ENCODE results near the gene CDC42. TPM values are rescaled to one million over a fixed set of nuclear protein-coding genes. Genes with fewer than 3 reads are reported as not detected.
"Not testable (repeated sequence)": the region's sequence is repeated elsewhere in the genome, so short reads cannot be mapped to it uniquely, and the experiment has no call there.

CDC42 gene
- polyA plus RNA-seq, 4 donors, result 333 to 462 (median 397) TPM

GRCh38 chr1:22064751-22065402 lies 12.4 kb downstream of the CDC42 start:
- DNase-seq (ENCODE audit: low read depth in 4 of 4, low spot score in 3 of 4), result no peak

- DNase-seq (ENCODE audit: low read depth in 4 of 4, low spot score in 3 of 4), result no peak
Observed at GRCh38 chr1:22071511-22071910, 19.0 kb downstream of the CDC42 start.

GRCh38 chr1:22074803-22075202 lies 22.3 kb downstream of the CDC42 start:
- DNase-seq (ENCODE audit: low read depth in 4 of 4, low spot score in 3 of 4), result no peak

GRCh38 chr1:22075718-22076117 lies 23.2 kb downstream of the CDC42 start:
- no peak for DNase-seq (ENCODE audit: low read depth in 4 of 4, low spot score in 3 of 4)

DNA sequence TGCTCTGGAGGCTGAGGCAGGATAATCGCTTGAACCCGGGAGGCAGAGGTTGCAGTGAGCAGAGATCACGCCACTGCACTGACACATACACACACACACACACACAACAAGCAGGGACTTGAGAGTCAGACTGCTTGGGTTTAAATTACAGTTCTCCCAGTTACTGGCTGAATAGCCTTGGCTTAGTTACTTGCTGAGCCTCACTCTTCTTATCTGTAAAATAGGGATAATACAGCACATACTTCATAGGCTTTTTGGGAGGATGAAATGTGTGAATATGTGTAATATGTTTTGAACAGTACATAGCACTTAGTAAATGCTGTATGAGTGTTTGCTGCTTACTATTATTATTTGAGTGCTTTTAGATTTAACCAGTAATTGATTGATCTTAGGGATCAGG lies 23.8 kb downstream of the CDC42 start:
- DNase-seq (ENCODE audit: low read depth in 4 of 4, low spot score in 3 of 4), result no peak

DNA sequence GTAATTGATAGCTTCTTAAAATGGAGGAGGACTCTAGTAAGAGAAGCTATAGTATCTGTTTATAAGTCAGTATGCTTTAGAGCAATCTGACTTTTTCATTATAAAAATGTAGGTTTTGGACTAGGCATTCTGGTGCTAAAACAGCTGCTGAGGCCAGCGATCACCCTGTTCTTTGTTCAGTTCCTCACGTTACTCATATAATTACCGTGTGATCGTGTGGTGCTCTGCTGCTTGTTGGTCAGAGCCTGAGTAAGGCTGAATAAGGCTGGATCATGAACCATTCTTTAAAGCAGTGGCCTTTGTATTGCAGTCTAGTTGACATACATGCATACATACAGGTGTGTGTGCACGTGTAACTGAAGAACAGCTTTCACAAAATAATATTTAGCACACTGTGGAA lies 25.2 kb downstream of the CDC42 start:
- no peak for DNase-seq (ENCODE audit: low read depth in 4 of 4, low spot score in 3 of 4)

GRCh38 chr1:22078133-22078532 lies 25.6 kb downstream of the CDC42 start:
- no peak for DNase-seq (ENCODE audit: low read depth in 4 of 4, low spot score in 3 of 4)

GRCh38 chr1:22080191-22080590 lies 27.7 kb downstream of the CDC42 start:
- DNase-seq (ENCODE audit: low read depth in 4 of 4, low spot score in 3 of 4), result no peak

DNA sequence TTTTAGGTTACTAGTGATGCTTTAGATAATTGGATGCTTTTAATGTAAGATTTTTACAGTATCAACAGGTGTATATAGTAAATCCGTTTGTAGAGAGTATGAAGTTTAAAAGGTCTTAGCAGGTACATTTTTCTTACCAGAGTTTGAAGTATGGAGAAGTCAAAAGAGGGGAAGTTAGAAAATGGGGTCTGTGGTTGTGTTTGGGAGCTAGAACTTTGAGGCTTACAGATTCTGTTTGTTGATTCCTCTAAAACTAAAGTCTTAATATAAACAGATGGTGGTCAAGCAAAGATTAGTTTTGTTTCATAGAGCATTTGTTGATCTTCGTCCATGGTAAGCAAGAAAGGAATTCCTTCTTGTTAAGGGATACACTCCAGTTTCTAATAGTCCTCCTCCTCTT lies 35.8 kb downstream of the CDC42 start:
- DNase-seq (ENCODE audit: low read depth in 4 of 4, low spot score in 3 of 4), result no peak

GRCh38 chr1:22089134-22089571 lies 36.6 kb downstream of the CDC42 start:
- no peak for DNase-seq (ENCODE audit: low read depth in 4 of 4, low spot score in 3 of 4)

DNA sequence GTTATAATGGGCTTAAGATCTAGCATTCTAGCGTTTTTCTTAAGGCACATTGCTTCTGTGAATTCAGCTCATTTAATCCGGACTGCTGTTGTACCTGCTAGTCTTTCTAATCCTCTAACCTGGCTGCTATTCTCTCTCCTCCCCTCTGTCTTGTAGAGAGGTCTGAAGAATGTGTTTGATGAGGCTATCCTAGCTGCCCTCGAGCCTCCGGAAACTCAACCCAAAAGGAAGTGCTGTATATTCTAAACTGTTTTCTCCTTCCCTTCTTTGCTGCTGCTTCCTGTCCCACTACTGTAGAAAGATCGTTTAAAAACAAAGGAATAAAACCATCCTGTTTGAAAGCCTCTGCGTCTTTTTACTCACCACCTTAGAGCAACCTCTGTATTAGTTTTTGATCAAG lies 37.3 kb downstream of the CDC42 start:
- no peak for DNase-seq (ENCODE audit: low read depth in 4 of 4, low spot score in 3 of 4)

DNA sequence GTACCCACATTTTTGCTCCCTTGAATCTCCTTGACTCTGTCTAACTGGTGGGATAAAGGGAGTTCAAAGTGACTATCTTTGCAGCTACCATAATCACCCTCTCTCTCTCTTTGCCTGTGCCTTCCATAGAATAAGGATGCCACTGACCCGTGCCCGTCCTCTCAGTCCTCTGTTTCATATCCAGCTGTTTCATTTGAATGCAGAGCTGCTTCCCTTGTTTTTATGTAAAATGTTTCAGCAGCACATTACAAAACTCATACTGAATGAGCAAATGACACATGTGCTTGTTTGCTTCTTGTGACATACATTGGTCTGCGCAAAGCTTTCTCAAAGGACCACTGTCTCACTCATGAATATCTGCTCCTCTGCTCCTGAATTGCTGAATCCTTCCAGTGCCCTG lies 38.4 kb downstream of the CDC42 start:
- no peak for DNase-seq (ENCODE audit: low read depth in 4 of 4, low spot score in 3 of 4)

- DNase-seq (ENCODE audit: low read depth in 4 of 4, low spot score in 3 of 4), result not testable (repeated sequence)
Observed at GRCh38 chr1:22092026-22092768, 39.7 kb downstream of the CDC42 start.

GRCh38 chr1:22093513-22093912 lies 41.0 kb downstream of the CDC42 start:
- DNase-seq (ENCODE audit: low read depth in 4 of 4, low spot score in 3 of 4), result no peak

- no peak for DNase-seq (ENCODE audit: low read depth in 4 of 4, low spot score in 3 of 4)
Observed at GRCh38 chr1:22096036-22096435, 43.5 kb downstream of the CDC42 start.

- DNase-seq (ENCODE audit: low read depth in 4 of 4, low spot score in 3 of 4), result no peak
Observed at GRCh38 chr1:22096463-22096862, 44.0 kb downstream of the CDC42 start.

- no peak for DNase-seq (ENCODE audit: low read depth in 4 of 4, low spot score in 3 of 4)
Observed at GRCh38 chr1:22098752-22099151, 46.2 kb downstream of the CDC42 start.

DNA sequence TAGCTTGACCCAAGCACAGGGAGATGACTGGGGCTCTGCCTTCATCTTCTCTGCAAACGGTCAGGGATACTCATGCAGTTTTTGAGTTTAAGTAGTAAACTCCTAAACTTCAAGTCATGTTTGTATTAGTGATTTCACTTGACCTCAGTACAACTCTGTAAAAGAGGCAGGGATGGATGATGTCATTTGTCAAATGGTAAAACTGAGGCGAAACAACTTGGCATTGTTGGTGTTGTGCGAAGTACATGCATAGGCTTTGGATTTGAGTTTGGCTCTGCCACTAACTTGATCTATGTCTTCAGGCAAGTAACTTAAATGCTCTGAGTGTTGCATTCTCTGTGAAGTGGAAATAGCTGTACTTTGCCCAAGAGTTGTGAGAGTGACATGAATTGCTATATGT lies 47.7 kb downstream of the CDC42 start:
- no peak for DNase-seq (ENCODE audit: low read depth in 4 of 4, low spot score in 3 of 4)

GRCh38 chr1:22101199-22101598 lies 48.7 kb downstream of the CDC42 start:
- DNase-seq (ENCODE audit: low read depth in 4 of 4, low spot score in 3 of 4), result no peak

GRCh38 chr1:22101995-22102394 lies 49.5 kb downstream of the CDC42 start:
- no peak for DNase-seq (ENCODE audit: low read depth in 4 of 4, low spot score in 3 of 4)

DNA sequence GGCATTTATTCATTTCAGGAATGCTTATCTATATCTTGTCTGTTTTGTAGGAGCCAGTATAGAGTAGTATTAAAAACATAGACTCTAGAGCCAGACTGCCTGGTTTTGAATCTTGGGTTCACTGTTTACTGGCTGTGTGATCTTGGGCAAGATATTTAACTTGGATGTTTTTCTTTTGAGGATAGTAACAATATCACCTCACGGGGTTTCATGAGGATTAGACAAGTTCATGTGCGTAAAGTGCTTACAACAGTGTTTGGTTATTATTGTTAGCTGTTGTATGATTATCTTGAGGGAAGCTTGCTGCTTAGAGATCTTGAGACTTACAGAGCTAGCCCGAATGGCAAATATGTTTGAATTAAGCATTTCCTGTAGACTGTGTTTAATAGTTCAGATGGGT lies 50.2 kb downstream of the CDC42 start:
- DNase-seq (ENCODE audit: low read depth in 4 of 4, low spot score in 3 of 4), result no peak

DNA sequence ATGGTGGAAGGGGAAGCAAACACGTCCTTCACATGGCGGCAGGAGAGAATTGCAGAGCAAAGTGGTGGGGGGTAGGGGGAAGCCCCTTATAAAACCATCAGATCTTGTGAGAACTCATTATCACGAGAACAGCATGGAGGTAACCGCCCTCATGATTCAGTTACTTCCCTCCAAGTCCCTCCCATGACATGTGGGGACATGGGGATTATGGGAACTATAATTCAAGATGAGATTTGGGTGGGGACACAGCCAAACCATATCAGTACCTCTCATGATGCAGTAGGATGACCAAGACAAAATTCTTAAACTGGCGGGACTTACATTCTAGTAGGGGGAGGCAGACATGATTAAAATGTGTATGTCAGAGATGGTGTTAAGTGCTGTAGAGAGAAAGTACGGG lies 51.6 kb downstream of the CDC42 start:
- no peak for DNase-seq (ENCODE audit: low read depth in 4 of 4, low spot score in 3 of 4)

All from left renal pelvis (tissue), 4 donors.